NCI-H1694 treated with DMSO at 0.1 percent for 48 hours (cell line): ENCODE data around the gene AMPH.

ENCODE experiments used
- DNase-seq: peaks from one replicate; lab custom pipeline; 2025; lab: John Stamatoyannopoulos, UW

The AMPH gene

DNA sequence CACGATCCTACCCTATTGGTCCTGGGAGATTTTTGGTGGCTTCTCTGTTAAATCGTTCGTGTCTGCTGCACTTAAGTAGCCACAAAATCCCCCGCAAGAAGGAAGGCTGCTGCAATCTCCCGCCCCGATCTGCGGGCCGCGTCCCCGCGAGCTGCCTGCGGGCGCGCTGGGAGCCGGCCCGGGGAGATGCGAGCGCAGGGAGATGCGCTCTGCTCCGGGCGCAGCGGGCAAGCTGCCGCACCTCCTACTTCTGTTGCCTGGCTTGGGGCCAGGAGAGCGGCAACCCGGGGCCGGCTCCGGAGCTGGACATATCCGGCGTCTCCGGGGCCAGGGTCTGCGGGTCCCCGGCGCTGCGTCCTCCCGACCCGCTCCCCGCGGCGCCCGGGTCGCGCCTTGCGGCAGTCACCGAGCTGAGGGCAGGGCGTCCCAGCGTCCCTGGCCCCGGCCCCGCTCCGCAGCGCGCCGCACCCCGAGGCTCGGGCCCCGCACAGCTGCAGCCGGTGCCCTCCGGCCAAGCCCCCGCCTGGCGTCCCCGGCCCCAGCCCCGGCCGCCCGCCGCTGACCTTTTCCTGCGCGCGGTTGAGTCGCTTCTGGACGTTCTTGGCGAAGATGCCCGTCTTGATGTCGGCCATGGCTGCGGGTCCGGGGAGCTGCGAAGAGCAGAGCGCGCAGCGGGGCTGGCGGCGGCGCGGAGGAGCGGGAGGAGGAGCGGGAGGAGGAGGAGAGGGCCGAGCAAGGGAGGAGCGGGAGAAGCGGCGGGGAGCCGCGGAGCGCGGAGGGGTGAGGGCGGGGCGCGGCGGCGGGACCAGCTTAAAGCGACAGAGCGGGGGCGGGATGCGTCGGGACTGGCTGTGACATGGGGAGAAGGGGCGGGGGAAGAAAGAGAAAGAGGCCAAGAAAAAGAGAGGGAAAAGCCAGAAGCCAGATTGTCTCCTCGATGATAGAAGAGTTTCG, at the start of gene AMPH:
TSS of gene AMPH (minus strand) at position 654 of the 954 bp plus-strand sequence. CDS start at position 632, 22 bp downstream.
- peak; percentile 8 for DNase-seq

DNA sequence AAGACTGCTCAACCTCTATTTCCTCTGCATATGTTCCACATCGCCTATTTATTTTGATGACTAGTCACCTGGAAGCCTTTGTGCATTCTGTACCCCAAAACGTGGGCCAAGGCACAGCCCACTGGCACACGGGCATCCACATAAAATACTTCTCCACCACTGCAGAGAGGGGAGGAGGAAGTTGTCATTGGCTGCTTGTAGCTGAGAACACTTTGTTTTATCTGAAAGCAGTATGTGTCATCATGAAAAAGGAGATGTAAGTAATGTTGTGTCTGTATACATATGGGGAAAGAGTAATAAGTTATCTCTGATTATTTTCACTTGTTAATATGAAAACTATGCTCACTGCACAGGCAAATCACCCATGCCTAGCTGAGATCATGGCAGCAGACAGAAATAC, 48.2 kb upstream of the AMPH start:
- DNase-seq, result no peak

DNA sequence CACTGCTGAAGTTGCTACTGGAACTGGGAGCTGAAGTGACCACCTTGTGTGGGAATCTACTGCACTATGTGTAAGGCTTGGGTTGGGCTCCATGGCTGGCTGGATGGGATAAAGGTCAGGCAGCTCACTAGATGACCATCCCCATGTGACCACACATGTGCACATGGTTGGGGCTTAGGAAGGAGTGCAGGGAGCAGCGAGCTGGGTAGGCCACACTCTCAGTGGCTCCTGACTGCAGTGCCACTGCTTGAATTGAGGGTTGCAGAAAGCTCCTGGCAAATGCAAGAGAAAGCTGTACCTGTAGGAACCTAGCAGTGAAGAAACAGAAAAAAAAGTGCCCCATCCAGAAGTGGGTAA, 47.5 kb upstream of the AMPH start:
- no peak for DNase-seq

DNA sequence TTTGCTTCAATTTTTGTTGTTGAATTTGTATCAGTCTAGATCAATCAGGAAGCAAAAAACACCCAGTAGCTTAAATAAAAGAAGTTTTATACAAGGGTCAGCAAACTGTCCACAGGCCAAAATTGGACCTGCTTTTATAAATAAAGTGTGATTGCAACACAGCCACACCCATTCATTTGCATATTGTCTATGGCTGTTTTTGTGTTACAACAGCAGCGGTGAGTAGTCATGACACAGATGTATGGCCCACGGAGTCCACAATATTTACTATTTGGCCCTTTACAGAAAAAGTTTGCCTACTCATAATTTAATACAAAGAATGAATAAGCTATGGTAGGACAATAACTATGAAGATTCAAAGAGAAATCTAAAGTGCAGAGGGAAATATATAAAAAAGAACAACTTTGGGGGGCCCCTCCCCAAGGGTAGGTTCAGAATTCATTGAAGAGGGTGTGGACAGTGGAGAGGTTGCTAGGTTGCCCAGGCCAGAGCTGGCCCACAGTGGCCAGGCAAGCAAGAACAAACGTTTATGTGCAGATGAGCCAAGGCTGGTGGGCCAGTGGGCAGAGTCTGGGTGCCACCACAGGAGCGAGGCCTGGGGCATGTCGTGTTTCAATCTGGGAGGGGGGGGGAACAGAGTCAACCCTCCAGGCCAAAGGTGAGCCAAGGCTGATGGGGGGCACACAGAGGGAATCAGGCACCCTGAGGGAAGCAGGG, 47.0 kb upstream of the AMPH start:
- no peak for DNase-seq

DNA sequence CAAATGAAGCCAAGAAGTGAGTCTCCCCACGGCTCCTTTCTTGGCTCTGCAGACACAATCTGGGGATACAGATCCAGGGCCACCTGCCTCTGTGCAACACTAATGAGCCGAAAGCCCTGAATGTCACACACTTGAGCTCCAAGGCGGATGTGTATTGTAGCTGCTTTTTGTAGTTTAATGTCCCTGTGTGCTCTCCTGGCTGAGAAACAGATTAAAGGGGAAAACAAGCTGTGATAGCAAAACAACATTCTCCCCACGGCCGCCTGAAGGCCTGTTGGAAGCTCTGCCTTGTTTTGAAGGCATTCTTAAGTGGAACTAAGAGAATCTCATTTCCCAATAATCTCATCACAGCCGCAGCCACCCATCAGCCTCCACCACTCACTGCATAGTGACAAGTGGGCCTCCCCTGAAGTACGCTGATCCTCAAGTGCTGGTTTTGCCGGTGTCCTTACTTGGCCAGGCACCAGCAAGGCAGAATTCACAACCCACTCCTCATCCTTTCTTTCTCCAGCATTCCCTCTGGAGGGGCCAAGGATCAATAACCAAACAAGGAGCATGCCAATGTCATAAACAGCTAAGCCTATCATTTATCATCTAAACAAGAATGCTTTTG, 44.4 kb upstream of the AMPH start:
- DNase-seq, result no peak

DNA sequence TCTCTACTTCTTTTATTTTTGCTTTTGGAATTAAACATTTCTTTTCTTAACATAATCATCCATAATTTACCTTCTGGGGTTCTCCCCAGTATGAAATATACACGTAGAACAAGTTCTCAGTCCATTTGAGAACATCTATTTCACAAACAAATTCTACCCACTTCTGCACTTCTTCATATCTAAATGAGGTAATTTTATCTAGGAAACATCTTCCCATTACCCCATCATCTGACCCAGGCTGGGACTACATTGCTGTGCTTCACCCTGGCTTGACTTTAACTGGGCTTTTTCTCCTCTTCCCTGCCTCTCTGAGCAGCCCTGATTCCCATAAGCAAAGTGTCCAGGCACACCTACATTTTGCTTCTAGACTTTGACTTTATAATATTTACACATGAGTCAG, 43.3 kb upstream of the AMPH start:
- DNase-seq, result no peak

DNA sequence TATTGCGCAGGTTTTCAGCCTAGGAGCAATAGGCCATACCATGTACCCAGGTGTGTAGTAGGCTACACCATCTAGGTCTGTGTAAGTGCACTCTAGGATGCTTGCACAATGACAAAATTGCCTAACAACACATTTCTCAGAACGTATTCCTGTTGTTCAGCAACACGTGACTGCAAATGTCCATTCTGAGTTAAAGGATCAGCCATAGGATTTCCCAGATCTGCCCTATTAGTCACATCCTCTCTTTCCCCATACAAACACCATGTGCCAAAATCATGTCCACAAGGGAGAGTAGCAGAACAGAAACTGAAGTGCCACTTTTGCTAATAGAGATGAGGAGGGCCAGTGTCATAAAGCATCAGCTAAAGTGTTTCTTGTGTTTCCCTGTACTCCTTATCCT, 42.6 kb upstream of the AMPH start:
- no peak for DNase-seq

DNA sequence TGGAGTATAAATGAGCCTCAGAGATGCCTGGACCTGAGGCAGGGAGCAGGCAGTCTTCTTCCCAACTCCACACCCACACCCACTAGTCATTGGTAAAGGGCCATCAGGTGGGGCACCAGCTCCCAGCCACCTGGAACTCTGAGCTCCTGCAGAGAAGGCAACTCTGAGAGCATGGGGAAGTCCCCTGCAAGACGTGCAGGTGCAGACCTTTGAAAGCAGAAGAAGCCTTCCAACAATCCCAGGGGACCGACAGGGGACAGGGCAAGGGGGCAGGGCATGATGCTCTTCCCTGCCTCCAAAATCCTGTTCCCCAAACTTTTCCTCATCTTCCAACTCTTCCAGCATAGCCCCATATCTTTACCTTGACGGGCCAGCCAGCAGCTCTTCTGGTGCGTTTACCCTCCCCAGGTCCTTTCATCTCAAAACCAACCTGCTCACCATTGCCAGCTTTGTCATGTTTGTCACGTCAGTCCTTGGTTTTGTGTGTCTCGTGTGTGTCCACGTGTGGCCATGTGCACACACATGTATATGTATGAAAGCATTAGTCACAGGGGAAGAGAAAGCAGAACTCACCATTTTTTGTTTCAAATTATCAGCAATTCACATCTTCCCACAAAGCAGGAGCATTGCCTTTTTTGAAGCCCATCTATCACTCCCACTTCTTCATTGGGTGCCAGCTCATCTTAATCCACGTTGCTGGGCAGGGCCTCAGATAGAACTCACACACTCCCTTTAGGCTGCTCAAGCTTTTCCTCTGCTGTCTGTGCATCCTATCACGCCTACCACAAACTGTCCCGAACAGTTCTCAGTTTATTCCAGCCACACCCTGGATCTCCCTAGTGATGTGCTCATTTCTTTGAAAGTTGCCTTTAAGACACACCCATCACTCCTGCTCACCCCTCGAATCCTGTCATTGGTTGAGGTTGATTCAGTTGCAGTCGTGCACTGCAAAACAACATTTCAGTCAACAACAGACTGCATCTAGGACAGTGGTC, 41.0 kb upstream of the AMPH start:
- DNase-seq, result no peak

DNA sequence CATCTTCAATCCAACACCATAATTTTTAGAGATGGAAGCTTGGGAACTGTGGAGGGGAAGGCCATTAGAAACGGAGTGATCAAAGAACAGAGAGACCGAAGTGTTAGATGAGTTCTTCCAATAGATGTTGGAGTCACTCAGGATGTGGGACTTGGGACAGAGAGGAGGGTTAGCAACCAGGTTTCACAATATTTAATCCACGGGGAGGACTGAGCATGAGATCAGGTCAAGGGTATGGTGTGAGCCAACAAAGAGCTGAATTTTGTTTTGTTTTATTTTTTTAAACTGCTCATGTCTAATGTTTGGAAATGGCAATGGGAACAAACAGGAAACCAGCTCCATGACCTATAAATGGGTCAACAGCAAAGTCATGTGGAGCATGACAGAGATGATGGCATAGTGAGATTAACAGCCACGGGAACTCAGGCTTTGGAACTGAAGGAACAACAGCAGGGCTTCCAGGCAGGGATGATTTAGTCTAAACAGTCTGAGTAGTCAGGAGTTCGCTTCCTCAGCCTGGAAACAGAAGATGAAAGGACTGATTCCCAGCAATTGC, 38.9 kb upstream of the AMPH start:
- DNase-seq, result no peak

DNA sequence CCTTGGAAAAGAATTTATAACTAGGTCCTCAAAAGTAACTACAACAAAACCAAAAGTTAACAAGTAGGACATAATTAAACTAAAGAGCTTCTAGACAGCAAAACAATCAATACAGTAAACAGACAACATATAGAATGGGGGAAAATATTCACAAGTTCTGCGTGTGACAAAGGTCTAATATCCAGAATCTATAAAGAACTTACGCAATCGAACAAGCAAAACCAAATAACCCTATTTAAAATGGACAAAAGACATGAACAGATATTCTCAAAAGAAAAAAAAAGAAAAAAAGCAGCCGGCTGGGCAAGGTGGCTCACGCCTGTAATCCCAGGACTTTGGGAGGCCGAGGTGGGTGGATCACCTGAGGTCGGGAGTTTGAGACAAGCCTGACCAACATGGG, 33.8 kb upstream of the AMPH start:
- no peak for DNase-seq

DNA sequence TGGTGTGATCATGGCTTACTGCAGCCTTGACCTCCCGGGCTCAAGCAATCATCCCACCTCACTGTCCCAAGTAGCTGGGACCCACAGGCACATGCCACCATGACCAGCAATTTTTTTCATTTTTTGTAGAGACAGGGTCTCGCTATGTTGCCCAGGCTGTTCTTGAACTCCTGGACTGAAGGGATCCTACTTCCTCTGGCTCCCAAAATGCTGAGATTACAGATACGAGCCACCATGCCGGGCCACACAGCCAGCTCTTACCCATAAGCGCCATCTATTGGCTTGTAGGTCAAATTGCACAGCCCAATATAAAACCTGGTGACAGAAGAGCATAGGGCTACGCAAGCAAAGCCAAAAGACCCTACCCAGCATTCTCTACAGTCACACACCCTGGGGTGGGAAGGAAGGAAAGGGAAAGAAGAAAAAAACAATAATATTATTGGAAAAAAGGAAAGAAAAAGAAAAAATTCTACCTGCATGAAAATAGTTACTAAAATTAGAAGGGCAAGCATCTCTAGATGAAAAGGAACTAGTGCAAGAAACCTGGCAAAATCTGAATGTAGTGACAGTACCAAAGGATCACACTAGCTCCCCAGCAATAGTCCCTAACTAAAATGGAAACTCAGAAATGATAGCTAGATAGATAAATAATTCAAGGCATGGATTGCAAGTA, 29.4 kb upstream of the AMPH start:
- DNase-seq, result peak; percentile 15

DNA sequence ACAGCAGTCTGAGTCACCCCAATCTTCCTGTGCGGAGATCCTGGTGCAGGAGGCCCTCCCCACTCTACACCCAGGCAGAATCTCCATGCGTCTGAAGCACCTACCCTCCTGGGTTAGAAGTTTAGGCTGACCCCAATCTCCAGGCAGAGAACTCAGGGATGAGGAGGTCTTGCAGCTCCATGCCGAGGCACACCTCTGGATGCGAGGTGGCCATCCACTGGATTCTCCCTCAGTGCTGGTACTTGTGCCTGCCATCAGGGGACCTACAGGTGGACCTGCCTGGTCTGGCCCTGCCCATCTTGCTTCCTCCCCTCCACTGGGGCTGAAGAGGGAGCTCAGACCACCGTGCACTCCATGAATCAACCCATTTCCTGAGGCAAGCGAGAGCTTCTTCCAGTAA, 28.8 kb upstream of the AMPH start:
- no peak for DNase-seq

DNA sequence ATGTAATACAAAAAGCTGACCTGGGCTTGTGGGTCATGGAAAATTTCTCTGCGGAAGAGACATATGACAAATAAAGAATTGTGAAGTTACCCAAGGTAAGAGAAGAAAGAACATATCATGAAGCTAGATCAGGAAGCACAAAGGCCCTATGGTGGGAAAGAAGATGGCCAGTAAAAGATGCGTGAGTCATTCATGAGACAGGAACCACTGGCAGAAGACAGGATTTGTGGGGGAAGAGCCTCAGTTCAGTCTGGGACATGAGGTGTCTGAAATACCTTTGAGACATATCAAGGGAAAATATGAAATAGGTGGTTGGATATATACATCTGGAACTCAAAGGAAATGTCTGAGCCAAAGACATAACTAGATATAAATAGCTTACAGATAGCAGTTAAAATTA, 27.7 kb upstream of the AMPH start:
- no peak for DNase-seq

DNA sequence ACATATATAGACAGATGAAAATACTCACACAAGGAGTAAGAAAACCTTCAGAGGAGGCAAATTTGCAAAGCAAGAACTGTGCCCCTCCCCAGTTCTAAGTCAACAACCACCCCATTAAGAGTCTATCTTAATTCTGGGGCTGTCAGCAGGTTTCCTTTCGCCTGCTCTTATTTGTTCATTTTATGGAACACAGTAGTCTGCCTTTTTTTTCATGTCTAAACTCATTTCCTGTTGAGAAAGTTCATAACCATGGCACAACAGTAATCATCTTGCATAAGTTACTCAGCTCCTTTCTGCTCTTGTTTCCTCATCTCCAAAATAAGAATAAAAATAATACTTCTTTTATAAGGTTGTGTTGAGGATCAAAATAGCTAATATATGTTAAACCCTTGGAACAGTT, 25.8 kb upstream of the AMPH start:
- no peak for DNase-seq

DNA sequence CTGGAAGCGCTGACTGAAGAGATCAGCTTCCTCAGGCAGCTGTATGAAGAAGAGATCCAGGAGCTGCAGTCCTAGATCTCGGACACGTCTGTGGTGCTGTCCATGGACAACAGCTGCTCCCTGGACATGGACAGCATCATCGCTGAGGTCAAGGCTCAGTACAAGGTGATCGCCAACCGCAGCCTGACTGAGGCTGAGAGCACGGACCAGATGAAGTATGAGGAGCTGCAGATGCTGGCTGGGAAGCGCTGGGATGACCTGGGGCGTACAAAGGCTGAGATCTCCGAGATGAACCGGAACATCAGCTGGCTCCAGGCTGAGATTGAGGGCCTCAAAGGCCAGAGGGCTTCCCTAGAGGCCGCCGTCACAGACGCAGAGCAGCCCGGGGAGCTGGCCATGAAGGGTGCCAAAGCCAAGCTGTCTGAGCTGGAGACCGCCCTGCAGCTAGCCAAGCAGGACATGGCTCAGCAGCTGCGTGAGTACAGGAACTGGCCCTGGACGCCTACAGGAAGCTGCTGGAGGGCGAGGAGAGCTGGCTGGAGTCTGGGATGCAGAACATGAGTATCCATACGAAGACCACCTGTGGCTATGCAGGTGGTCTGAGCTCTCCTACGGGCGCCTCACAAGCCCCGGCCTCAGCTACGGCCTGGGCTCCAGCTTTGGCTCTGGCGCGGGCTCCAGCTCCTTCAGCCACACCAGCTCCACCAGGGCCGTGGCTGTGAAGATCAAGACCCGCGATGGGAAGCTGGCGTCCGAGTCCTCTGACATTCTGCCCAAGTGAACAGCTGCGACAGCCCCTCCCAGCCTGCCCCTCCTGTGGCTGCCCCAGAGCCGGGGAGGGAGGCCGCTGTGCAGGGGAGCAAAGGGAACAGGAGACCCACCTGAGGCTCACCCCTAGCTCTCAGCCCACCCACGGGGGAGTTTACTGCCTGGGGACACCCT, 24.9 kb upstream of the AMPH start:
- no peak for DNase-seq

DNA sequence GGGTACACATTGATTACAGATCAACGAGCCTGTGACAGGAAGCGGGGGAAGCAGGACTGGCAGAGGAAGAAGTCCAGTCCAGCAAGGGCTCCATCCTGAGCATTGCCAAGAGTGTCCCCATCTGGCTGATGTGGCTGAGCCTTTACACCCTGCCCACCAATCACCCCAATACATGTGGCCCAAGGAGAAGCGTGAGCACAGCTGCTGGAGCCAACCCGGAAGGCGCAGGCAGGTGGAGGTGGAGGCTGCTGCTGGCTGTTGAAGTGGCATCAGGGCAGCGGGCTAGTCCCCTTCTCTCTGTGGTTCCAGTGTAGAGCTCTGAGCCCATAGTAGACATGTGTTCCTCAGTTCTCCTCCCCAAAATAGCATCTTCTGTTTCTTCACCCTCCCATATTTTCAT, 6.8 kb upstream of the AMPH start:
- no peak for DNase-seq

DNA sequence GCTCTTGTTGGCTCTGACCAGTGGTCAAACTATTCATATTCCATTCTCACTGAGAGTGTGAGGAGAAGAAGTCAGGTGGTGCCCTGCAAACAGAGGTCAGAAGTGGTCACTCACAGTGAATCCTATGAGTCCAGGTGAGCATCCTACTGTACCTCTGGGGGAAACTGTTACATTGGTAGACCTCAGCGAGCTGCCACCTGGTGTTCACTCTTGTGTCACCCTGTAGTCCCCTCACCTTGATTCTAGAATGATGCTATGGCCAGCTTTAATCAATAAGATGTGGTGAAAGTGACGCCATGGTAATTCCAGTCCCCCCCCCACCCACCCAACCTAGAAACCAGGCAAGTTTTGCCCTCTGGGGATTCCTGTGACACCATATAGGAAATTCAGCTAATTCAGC, 1.2 kb upstream of the AMPH start:
- DNase-seq, result no peak

DNA sequence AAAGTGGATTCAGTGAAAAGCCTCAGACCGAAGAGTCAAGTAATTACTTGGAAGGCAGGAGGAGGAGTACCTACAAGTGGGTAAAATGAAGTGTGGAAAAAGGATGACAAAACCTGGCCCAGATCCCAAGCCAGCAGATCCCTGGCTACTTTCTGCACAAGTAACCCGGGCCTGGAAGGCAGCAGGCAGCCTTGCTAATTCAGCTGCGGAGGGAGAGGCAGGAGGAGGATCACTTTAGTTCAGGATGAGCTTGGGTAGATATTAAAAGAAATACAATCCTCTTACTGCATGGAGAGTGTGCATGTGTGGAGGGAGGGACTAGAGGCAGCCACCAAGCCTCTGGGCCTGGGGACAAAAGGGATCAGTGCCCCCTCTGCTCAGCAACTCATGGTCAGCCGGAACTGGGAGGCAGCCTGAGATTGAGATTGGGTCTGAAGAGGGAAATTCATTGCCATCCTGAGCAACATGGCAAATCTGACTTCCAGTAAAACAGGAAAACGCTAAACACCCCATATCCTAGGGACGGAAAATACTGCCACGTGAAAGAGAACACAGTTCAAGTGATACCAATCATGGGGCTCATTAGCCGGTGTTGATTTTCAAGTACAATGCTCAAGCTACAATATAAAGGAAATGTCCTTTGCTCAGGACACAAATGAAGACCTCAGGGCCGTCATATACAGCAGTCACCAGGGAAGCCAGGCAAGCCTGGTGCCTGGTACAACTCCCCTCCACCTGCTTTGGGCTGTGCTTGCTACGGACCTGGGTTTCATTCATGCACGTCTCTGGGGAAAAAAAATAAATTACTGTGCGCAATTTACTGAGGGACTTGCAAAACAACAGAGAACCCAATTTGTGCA, 1.3 kb downstream of the AMPH start:
- no peak for DNase-seq
